PFSK-1 (cell line): Measurements from ENCODE around the gene TBCD.

ENCODE experiments used
- POLR2AphosphoS5 ChIP-seq: IDR thresholded peaks from 2 replicates; pipeline ENCODE4 v1.6.1; 2012; ENCODE audit warnings: low read depth, mild to moderate bottlenecking, control low read depth, low read length, moderate library complexity
- TAF1 ChIP-seq: IDR thresholded peaks from 2 replicates; pipeline ENCODE4 v1.6.1; 2012; ENCODE audit warnings: low read length, control low read depth, borderline replicate concordance; ENCODE audit not compliant: insufficient read depth
- TF ChIP-seq, protein P1 (sequence below), 2 experiments: IDR thresholded peaks; 2 replicates each; pipeline versions ENCODE4 v1.6.1 to v1.8.0; 2011 to 2012; ENCODE audit warnings: low read depth in 2 of 2, low read length in 2 of 2, control low read depth in 1 of 2, inconsistent platforms in 1 of 2, mild to moderate bottlenecking in 1 of 2, moderate library complexity in 1 of 2; ENCODE audit not compliant: insufficient read depth in 1 of 2

DNA sequence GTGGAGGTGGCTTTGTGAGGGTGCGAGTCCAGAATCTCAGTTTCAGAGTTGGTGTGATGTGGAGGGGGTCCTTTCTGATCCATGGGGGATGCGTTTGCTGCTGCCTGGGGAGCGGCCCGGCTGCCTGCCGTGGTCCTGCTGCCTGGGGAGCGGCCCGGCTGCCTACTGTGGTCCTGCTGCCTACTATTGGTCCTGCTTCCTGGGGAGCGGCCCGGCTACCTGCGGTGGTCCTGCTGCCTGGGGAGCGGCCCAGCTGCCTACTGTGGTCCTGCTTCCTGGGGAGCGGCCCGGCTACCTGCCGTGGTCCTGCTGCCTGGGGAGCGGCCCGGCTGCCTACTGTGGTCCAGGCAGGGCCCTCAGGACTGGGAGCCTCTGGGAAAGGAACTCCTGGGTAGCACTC, 149.5 kb downstream of the TBCD start:
- TF ChIP-seq POLR2AphosphoS5 (no peak), TAF1 (no peak)
- TF ChIP-seq, protein P1, sequence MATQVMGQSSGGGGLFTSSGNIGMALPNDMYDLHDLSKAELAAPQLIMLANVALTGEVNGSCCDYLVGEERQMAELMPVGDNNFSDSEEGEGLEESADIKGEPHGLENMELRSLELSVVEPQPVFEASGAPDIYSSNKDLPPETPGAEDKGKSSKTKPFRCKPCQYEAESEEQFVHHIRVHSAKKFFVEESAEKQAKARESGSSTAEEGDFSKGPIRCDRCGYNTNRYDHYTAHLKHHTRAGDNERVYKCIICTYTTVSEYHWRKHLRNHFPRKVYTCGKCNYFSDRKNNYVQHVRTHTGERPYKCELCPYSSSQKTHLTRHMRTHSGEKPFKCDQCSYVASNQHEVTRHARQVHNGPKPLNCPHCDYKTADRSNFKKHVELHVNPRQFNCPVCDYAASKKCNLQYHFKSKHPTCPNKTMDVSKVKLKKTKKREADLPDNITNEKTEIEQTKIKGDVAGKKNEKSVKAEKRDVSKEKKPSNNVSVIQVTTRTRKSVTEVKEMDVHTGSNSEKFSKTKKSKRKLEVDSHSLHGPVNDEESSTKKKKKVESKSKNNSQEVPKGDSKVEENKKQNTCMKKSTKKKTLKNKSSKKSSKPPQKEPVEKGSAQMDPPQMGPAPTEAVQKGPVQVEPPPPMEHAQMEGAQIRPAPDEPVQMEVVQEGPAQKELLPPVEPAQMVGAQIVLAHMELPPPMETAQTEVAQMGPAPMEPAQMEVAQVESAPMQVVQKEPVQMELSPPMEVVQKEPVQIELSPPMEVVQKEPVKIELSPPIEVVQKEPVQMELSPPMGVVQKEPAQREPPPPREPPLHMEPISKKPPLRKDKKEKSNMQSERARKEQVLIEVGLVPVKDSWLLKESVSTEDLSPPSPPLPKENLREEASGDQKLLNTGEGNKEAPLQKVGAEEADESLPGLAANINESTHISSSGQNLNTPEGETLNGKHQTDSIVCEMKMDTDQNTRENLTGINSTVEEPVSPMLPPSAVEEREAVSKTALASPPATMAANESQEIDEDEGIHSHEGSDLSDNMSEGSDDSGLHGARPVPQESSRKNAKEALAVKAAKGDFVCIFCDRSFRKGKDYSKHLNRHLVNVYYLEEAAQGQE (IDR thresholded peaks at IDR 0.05; ENCODE audit: insufficient read depth in 1 of 2, low read depth in 2 of 2, low read length in 2 of 2), result no peak
